ENCODE measurements around the gene ALX4. TPM values are rescaled to one million over a fixed set of nuclear protein-coding genes. Genes with fewer than 3 reads are reported as not detected.

Gene ALX4
- polyA plus RNA-seq, 3 donors: not detected

GRCh38 chr11:44270403-44271273, 39.3 kb downstream of the ALX4 start:
- Mint-ChIP-seq H3K27ac (no peak overlapping the region), H3K9me3 (peaks cover 0 to 3% (median 0%) of the 10 kb centered on the region in 7 donors), H3K4me3 (no peak overlapping the region), H3K36me3 (no peaks in the 10 kb centered on the region), H3K4me1 (no peaks in the 10 kb centered on the region), H3K27me3 (ENCODE audit: low read depth in 3 of 3) (peaks cover 0 to 4% (median 3%) of the 10 kb centered on the region in 3 donors)
- Histone ChIP-seq H3K4me3 (replicated peaks in 1 of 3; ENCODE audit: low read depth in 2 of 3, low read length in 3 of 3) (no peak overlapping the region), H3K79me2 (ENCODE audit: insufficient read depth, low read length) (no peaks in the 10 kb centered on the region), H3K4me2 (replicated peaks; ENCODE audit: extremely low read depth, low read length, poor library complexity, severe bottlenecking) (no peak overlapping the region), H3K27me3 (ENCODE audit: control insufficient read depth in 2 of 2, insufficient read depth in 2 of 2, low read length in 2 of 2) (no peaks in the 10 kb centered on the region), H3K27ac (ENCODE audit: low read depth in 1 of 2, low read length in 2 of 2) (no peak overlapping the region), H3K9me3 (replicated peaks in 1 of 2; ENCODE audit: control insufficient read depth in 1 of 2, insufficient read depth in 1 of 2, low read length in 2 of 2) (peaks cover 0 to 3% of the 10 kb centered on the region in 2 donors), H3K9ac (ENCODE audit: insufficient read depth, low read length, poor library complexity, severe bottlenecking) (no peak overlapping the region), H3K36me3 (replicated peaks in 1 of 2; ENCODE audit: control insufficient read depth in 1 of 2, insufficient read depth in 2 of 2, low read length in 2 of 2) (no peaks in the 10 kb centered on the region), H2AFZ (ENCODE audit: insufficient read depth, low read depth, low read length, poor library complexity, severe bottlenecking) (no peak overlapping the region), H4K20me1 (ENCODE audit: insufficient read depth, low read length) (no peaks in the 10 kb centered on the region), H3K4me1 (ENCODE audit: control insufficient read depth in 1 of 2, insufficient read depth in 2 of 2, low read length in 2 of 2) (no peaks in the 10 kb centered on the region)
- intact Hi-C loops (cut with micrococcal nuclease): no loop called here
- no peak for TF ChIP-seq CTCF (IDR thresholded peaks at IDR 0.05)
- WGBS (ENCODE audit: insufficient coverage): 90% methylated on average over 19 of the region's 20 CpGs
- DNase-seq: no peak

- H3K36me3 Mint-ChIP-seq: no peaks in the 10 kb centered on the region
- no peak overlapping the region for H3K4me3 ChIP-seq (replicated peaks in 1 of 3; ENCODE audit: low read depth in 2 of 3, low read length in 3 of 3)
- H3K4me1 Mint-ChIP-seq: no peaks in the 10 kb centered on the region
- no peaks in the 10 kb centered on the region for H3K9me3 ChIP-seq (replicated peaks in 1 of 2; ENCODE audit: control insufficient read depth in 1 of 2, insufficient read depth in 1 of 2, low read length in 2 of 2)
- DNase-seq: no peak
- H3K27ac ChIP-seq (ENCODE audit: low read depth in 1 of 2, low read length in 2 of 2): no peak overlapping the region
- no peak for TF ChIP-seq CTCF (IDR thresholded peaks at IDR 0.05)
- no peak overlapping the region for H2AFZ ChIP-seq (ENCODE audit: insufficient read depth, low read depth, low read length, poor library complexity, severe bottlenecking)
- H3K9ac ChIP-seq (ENCODE audit: insufficient read depth, low read length, poor library complexity, severe bottlenecking): no peak overlapping the region
- H3K79me2 ChIP-seq (ENCODE audit: insufficient read depth, low read length): no peaks in the 10 kb centered on the region
- WGBS (ENCODE audit: insufficient coverage): 84% methylated on average over 7 of the region's 17 CpGs
- no peak overlapping the region for H3K27ac Mint-ChIP-seq
- H3K9me3 Mint-ChIP-seq: peaks cover 0 to 3% (median 0%) of the 10 kb centered on the region in 7 donors
- no peaks in the 10 kb centered on the region for H3K27me3 ChIP-seq (ENCODE audit: control insufficient read depth in 2 of 2, insufficient read depth in 2 of 2, low read length in 2 of 2)
- no peaks in the 10 kb centered on the region for H4K20me1 ChIP-seq (ENCODE audit: insufficient read depth, low read length)
- H3K36me3 ChIP-seq (replicated peaks in 1 of 2; ENCODE audit: control insufficient read depth in 1 of 2, insufficient read depth in 2 of 2, low read length in 2 of 2): no peaks in the 10 kb centered on the region
- H3K4me2 ChIP-seq (replicated peaks; ENCODE audit: extremely low read depth, low read length, poor library complexity, severe bottlenecking): no peak overlapping the region
- intact Hi-C loops (cut with micrococcal nuclease): no loop called here
- H3K4me1 ChIP-seq (ENCODE audit: control insufficient read depth in 1 of 2, insufficient read depth in 2 of 2, low read length in 2 of 2): no peaks in the 10 kb centered on the region
- H3K27me3 Mint-ChIP-seq (ENCODE audit: low read depth in 3 of 3): peaks cover 0 to 3% (median 2%) of the 10 kb centered on the region in 3 donors
- H3K4me3 Mint-ChIP-seq: no peak overlapping the region
Measured at GRCh38 chr11:44269369-44270351, 40.3 kb downstream of the ALX4 start.

Data from CD14-positive monocyte (primary cell).